ENCODE measurements around the gene TMEM132D.

Gene TMEM132D

GRCh38 chr12:129851296-129851695 is 52.5 kb downstream of the TMEM132D start:
- TF ChIP-seq, protein P1, sequence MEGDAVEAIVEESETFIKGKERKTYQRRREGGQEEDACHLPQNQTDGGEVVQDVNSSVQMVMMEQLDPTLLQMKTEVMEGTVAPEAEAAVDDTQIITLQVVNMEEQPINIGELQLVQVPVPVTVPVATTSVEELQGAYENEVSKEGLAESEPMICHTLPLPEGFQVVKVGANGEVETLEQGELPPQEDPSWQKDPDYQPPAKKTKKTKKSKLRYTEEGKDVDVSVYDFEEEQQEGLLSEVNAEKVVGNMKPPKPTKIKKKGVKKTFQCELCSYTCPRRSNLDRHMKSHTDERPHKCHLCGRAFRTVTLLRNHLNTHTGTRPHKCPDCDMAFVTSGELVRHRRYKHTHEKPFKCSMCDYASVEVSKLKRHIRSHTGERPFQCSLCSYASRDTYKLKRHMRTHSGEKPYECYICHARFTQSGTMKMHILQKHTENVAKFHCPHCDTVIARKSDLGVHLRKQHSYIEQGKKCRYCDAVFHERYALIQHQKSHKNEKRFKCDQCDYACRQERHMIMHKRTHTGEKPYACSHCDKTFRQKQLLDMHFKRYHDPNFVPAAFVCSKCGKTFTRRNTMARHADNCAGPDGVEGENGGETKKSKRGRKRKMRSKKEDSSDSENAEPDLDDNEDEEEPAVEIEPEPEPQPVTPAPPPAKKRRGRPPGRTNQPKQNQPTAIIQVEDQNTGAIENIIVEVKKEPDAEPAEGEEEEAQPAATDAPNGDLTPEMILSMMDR (conservative IDR thresholded peaks at IDR 0.05; ENCODE audit: low read depth, low read length), result no peak
- H3K27me3 ChIP-seq (ENCODE audit: insufficient read depth, low read depth), result no peaks in the 10 kb centered on the region
- H3K4me2 ChIP-seq, result no peak overlapping the region
- H3K9ac ChIP-seq, result no peak overlapping the region
- no peak overlapping the region for H3K27ac ChIP-seq
- H3K79me2 ChIP-seq (ENCODE audit: insufficient read depth, low read depth), result no peaks in the 10 kb centered on the region
- H3K36me3 ChIP-seq (ENCODE audit: insufficient read depth), result no peaks in the 10 kb centered on the region
- no peak overlapping the region for H2AFZ ChIP-seq (ENCODE audit: low read depth)
- H3K4me3 ChIP-seq (IDR thresholded peaks at IDR 0.05; ENCODE audit: insufficient read depth, low read depth, low read length), result no peak overlapping the region
- no peaks in the 10 kb centered on the region for H4K20me1 ChIP-seq (ENCODE audit: insufficient read depth)
- no peaks in the 10 kb centered on the region for H3K4me1 ChIP-seq (ENCODE audit: low read depth, poor library complexity, severe bottlenecking)

DNA sequence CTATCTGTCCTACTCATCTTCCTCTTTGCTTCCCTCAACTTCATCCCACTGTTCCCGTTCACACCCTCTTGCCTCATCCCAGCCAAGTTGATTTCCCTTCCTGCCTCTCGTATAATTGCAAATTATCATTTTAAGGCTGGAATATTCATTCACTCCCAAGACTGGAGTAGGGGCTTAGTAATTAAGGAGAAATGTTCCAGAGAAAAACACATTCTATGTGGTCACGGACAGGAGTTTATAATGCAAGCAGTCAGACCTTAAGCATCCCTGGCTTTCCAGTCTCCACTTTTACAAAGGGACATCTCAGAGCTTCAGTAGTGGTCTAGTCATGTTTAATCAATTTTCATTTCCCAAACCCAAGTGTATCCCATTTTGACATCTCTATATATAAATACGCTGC is 54.9 kb downstream of the TMEM132D start:
- H3K27ac ChIP-seq, result no peak overlapping the region
- H3K4me1 ChIP-seq (ENCODE audit: low read depth, poor library complexity, severe bottlenecking), result no peaks in the 10 kb centered on the region
- no peaks in the 10 kb centered on the region for H4K20me1 ChIP-seq (ENCODE audit: insufficient read depth)
- H3K4me3 ChIP-seq (IDR thresholded peaks at IDR 0.05; ENCODE audit: insufficient read depth, low read depth, low read length), result no peak overlapping the region
- no peaks in the 10 kb centered on the region for H3K79me2 ChIP-seq (ENCODE audit: insufficient read depth, low read depth)
- H3K4me2 ChIP-seq, result no peak overlapping the region
- H2AFZ ChIP-seq (ENCODE audit: low read depth), result no peak overlapping the region
- no peak overlapping the region for H3K9ac ChIP-seq
- no peaks in the 10 kb centered on the region for H3K27me3 ChIP-seq (ENCODE audit: insufficient read depth, low read depth)
- TF ChIP-seq, protein P1 (conservative IDR thresholded peaks at IDR 0.05; ENCODE audit: low read depth, low read length), result no peak
- H3K36me3 ChIP-seq (ENCODE audit: insufficient read depth), result no peaks in the 10 kb centered on the region

DNA sequence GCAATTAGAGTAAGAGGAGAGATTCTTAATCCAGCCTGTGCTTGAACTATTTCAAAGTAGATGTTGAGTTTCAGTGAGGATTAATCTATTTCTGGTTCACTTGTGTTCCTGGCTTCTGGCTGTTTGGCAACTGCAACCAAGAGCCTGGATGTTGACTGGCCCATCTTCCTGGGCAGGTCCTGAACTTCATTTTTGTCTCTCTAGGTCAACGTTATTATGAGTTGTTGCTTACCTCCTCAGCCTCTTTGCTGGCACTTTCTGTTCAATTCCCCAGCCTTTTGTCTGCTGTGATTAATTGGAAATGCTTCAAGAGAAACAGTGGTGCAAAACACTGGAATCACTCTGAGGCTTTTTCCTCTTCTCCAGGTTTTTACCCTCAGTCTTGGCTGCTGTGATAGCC is 56.8 kb downstream of the TMEM132D start:
- Histone ChIP-seq H3K27ac (no peak overlapping the region), H3K4me1 (ENCODE audit: low read depth, poor library complexity, severe bottlenecking) (no peaks in the 10 kb centered on the region), H3K4me3 (IDR thresholded peaks at IDR 0.05; ENCODE audit: insufficient read depth, low read depth, low read length) (no peak overlapping the region), H3K79me2 (ENCODE audit: insufficient read depth, low read depth) (no peaks in the 10 kb centered on the region), H2AFZ (ENCODE audit: low read depth) (no peak overlapping the region), H3K9ac (no peak overlapping the region), H3K4me2 (no peak overlapping the region), H3K36me3 (ENCODE audit: insufficient read depth) (no peaks in the 10 kb centered on the region), H3K27me3 (ENCODE audit: insufficient read depth, low read depth) (no peaks in the 10 kb centered on the region), H4K20me1 (ENCODE audit: insufficient read depth) (no peaks in the 10 kb centered on the region)
- TF ChIP-seq, protein P1 (conservative IDR thresholded peaks at IDR 0.05; ENCODE audit: low read depth, low read length), result no peak

- TF ChIP-seq, protein P1 (conservative IDR thresholded peaks at IDR 0.05; ENCODE audit: low read depth, low read length), result no peak
- Histone ChIP-seq H3K27me3 (ENCODE audit: insufficient read depth, low read depth) (no peaks in the 10 kb centered on the region), H3K4me2 (no peak overlapping the region), H3K4me3 (IDR thresholded peaks at IDR 0.05; ENCODE audit: insufficient read depth, low read depth, low read length) (no peak overlapping the region), H3K79me2 (ENCODE audit: insufficient read depth, low read depth) (no peaks in the 10 kb centered on the region), H2AFZ (ENCODE audit: low read depth) (no peak overlapping the region), H3K9ac (no peak overlapping the region), H3K4me1 (ENCODE audit: low read depth, poor library complexity, severe bottlenecking) (no peaks in the 10 kb centered on the region), H4K20me1 (ENCODE audit: insufficient read depth) (no peaks in the 10 kb centered on the region), H3K27ac (no peak overlapping the region), H3K36me3 (ENCODE audit: insufficient read depth) (no peaks in the 10 kb centered on the region)
Observed at GRCh38 chr12:129844662-129845220, 59.1 kb downstream of the TMEM132D start.
